Measurements from ENCODE around the gene LGMN.

GRCh38 chr14:92663049-92663448 lies 85.4 kb downstream of the LGMN start:
- no peak for TF ChIP-seq CTCF (conservative IDR thresholded peaks at IDR 0.05; ENCODE audit: low read depth in 2 of 2)
- TF ChIP-seq EZH2 (IDR thresholded peaks at IDR 0.05; ENCODE audit: low read depth, unreplicated experiment): no peak
- no peak for TF ChIP-seq POLR2AphosphoS5 (IDR thresholded peaks at IDR 0.05; ENCODE audit: low read depth)
- TF ChIP-seq EZH2phosphoT487 (IDR thresholded peaks at IDR 0.05; ENCODE audit: unreplicated experiment): no peak
- TF ChIP-seq CREB1 (CRISPR knock-in tag; IDR thresholded peaks at IDR 0.05; ENCODE audit: low read depth): no peak
- no peak for TF ChIP-seq NANOG (IDR thresholded peaks at IDR 0.05; ENCODE audit: borderline replicate concordance)
- TF ChIP-seq ZNF331 (CRISPR knock-in tag; IDR thresholded peaks at IDR 0.05; ENCODE audit: low read depth): no peak
- TF ChIP-seq REST (IDR thresholded peaks at IDR 0.05; ENCODE audit: unreplicated experiment): no peak
- TF ChIP-seq JUNB (IDR thresholded peaks at IDR 0.05; ENCODE audit: unreplicated experiment): no peak
- TF ChIP-seq, protein P1, sequence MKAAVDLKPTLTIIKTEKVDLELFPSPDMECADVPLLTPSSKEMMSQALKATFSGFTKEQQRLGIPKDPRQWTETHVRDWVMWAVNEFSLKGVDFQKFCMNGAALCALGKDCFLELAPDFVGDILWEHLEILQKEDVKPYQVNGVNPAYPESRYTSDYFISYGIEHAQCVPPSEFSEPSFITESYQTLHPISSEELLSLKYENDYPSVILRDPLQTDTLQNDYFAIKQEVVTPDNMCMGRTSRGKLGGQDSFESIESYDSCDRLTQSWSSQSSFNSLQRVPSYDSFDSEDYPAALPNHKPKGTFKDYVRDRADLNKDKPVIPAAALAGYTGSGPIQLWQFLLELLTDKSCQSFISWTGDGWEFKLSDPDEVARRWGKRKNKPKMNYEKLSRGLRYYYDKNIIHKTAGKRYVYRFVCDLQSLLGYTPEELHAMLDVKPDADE (IDR thresholded peaks at IDR 0.05): no peak

Measured in GM23338 (cell line).